GM11168 (cell line): ENCODE data around the gene SOWAHA.

Experiments used
- in situ Hi-C: fragments of 300-500 bp; cut with MboI; formaldehyde crosslinking; loops from one replicate; pipeline ENCODE4 v1.12.0; 2022; ENCODE audit warnings: low sequenced_read_pairs; ENCODE audit not compliant: unreplicated experiment

SOWAHA gene

DNA sequence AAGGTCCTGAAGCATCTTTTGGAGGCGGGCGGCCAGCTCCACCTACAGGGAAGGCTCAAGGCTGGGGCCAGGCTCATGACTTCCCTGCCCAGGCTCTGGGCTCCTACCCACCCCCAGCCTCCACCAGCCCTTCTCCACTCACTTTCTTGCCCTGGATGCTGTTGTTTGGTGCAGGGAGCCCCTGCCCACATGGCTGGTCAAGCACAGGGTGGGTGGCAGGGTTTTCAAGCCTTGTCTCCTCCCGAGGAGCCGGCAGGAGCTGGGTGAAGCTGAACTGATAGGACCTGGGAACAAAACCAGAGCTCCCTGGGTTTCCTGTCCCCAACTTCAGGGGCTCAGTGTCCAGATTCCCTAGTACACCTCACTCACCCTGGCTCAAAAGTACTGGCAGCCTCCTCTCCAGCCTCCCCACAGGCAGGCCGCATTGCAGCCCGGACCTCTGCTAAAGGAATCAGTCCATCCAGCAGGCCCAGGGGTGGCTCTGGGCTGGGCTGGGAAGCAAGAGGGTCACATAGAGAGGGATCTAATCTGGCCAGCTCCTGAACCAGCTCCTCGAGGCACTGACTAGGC is 10.5 kb downstream of the SOWAHA start:
- in situ Hi-C loops = loop anchor here (10.0 kb wide), 1 partner anchor 439 kb away; no protein-coding TSS in a partner anchor

DNA sequence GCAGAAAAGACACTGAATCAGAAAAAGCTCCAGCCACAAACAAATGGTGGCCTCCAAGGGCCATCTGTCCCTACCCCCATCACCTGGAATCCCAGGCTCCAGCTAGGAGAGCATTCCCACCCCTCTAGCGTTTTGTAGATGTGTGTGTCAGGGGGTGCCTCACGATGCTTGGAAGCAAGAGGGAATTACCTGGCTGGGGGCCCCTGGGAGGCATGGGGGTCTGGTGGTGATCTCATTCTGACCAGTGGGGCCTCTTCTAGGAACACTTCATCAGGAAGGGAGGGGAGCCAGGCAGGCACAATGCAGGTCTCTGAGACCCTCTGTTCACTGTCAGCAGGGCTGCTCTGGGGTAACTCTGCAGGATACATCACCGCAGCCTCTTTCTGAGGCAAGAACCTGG is 11.3 kb downstream of the SOWAHA start:
- in situ Hi-C loops = loop anchor here (10.0 kb wide), 1 partner anchor 440 kb away; no protein-coding TSS in a partner anchor

GRCh38 chr5:132825033-132825833 is 12.1 kb downstream of the SOWAHA start:
- in situ Hi-C loops = loop anchor here (10.0 kb wide), 1 partner anchor 440 kb away; no protein-coding TSS in a partner anchor

DNA sequence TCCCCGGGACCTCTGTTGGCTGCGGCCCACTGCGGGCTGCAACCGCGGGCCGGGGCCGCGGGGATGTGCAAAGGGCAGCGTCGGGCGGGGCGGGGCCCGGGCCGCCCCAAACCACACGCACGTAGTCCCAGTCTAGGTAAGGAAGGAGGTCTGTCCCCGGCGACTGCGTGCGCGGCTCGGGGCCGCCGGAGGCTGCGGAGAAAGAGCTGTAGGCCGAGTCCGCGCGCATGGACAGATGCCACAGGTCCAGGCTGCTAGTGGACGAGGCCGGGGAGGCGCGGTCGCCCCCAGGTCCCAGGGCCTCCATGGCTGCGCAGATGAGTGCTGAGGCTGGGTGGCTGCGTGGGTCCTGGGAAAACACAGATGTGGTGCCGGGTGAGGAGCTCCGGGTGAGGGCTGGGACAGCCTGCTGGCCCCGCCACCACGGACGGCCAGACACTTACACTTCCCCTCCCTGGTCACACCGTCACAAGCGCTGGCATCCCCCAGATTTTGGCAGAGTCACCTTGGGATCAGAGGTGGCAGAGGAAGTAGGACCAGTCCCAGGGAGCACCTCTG is 12.8 kb downstream of the SOWAHA start:
- in situ Hi-C loops = loop anchor here (10.0 kb wide), 1 partner anchor 441 kb away; no protein-coding TSS in a partner anchor

DNA sequence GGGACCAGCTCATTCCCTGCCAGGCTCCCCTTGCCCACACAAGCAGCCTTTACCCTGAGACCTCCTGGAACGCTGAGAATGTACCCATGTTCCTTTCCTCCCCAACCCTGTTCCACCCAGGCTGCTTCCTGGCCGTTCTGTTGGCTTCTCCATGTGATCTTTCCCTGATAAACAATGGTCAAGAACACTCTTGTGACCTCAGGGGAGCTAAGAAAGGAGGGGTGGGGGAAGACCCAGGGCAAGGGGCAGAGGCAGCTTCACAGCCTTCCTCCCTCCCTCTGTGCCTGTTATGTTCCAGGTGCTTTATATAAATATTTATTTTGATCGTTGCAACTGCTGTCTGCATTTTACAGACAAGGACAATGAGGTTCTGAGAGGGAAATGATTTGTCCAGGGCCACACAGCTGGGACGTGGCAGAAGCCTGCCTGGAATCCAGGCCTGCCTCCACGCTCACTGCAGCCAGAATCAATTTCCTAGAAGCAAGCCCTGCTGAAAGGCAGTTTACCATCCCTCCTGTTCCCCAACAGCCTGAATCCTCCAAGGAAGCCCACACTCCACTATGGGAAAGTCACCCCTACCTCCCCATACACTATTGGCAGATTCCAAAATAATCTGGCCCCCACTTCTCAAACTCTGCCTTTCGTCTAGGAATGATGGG is 13.5 kb downstream of the SOWAHA start:
- in situ Hi-C loops = loop anchor here (10.0 kb wide), 1 partner anchor 442 kb away; no protein-coding TSS in a partner anchor

DNA sequence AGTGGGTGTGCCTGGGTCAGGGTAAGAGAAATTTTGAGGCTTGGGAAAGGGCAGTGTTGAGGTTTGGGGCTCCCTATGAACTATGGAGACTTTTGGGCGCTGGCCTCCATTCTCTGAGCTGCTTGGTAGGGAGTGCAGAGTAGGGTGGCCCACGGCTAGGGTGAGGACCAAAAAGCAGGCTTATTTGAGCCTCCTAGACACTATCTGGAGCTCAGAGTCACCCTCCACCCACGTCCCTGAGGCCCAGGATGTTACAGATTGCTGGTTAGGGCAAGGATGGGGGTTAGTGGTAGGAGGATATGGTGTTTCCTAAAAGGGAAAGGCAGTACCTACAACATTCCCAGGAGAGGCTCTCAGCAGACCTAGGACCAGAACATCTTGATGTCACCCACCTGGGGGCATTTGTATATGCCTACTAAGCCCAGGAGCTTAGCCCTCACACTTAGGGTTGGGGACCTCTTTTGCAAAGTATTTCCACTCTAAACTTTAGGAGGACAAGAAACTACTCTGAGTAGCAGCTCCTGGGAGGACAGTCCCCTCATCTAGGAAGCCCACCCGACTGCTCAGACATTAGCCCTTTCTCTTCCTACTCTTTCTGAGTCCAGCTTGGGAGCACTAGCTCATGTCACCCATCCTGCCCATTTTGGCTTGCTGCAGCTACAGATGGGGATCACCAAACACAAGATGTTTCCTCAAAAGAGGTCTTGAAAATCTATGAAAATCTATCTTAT is 15.0 kb downstream of the SOWAHA start:
- in situ Hi-C loops = loop anchor here (10.0 kb wide), 1 partner anchor 443 kb away; no protein-coding TSS in a partner anchor

DNA sequence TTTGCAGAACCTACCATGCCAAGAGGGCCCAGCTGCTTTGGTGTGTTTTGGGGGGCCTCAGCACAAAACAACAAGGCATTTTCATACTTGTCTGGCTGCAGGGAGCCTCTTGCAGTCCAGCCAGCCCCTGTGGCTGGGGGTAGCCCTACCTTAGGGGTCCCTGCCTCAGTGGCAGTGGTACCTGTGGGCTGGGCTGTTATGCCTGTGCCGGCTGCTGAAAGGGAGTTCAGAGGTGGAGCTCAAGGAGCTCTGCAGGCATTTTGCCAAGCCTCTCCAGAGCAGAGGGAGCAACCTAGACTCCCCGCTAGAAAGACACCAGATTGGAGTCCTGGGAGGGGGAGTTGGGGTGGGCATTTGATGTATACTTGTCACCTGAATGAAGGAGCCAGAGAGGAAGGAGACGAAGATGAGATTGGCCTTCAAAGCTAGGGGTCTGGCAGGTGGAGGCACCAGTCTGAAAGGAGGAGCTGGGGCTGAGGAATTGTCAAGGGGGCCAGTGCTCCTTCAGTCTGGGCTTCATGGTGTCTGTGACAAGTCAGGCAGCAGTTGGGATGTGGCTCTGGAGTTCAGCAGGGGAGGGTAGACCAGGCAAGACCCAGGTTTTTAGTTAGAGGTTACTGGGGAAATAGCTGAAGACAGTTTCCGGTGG is 15.9 kb downstream of the SOWAHA start:
- in situ Hi-C loops = loop anchor here (10.0 kb wide), 1 partner anchor 444 kb away; no protein-coding TSS in a partner anchor

DNA sequence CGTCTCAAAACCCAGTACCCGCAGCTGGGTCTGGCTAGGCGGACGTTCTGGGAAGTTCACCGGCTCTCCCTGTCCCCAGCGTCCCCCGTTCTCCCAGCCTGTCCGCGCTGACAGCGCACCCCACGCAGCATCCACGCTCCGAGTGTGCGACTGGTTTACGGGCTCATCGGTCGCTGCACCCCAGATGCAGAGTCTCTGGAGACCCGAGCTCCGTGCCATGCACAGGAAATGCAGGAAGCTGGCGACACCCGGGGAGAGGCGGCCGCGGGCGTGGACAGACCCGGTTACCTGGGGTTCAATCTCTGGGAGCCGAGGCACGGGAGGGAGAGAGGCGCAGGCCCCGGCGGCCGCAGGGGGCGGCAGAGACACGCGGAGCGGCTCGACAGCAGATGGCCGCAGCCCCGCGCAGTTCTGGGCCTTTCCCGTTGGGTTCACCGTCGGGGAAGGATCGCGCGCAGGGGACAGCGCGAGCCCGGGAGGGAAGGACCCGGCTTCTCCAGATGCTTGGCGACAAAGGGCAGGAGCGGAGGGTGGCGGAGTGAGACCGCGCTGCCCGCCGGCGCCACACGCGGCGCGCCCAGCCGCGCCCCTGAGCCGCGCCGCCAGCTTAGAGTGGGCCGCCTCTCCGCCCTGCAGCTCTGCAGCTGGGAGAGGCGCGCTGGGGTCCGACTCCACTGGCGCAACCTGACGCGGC is 16.8 kb downstream of the SOWAHA start:
- in situ Hi-C loops = loop anchor here (10.0 kb wide), 1 partner anchor 445 kb away; no protein-coding TSS in a partner anchor

- in situ Hi-C loops = no loop called here
Observed at GRCh38 chr5:132830436-132831094, 17.5 kb downstream of the SOWAHA start, which contains the start of gene SHROOM1. Gene SHROOM1 (minus strand): TSS chr5:132830647. CDS start chr5:132826140, 4,507 bp downstream.

DNA sequence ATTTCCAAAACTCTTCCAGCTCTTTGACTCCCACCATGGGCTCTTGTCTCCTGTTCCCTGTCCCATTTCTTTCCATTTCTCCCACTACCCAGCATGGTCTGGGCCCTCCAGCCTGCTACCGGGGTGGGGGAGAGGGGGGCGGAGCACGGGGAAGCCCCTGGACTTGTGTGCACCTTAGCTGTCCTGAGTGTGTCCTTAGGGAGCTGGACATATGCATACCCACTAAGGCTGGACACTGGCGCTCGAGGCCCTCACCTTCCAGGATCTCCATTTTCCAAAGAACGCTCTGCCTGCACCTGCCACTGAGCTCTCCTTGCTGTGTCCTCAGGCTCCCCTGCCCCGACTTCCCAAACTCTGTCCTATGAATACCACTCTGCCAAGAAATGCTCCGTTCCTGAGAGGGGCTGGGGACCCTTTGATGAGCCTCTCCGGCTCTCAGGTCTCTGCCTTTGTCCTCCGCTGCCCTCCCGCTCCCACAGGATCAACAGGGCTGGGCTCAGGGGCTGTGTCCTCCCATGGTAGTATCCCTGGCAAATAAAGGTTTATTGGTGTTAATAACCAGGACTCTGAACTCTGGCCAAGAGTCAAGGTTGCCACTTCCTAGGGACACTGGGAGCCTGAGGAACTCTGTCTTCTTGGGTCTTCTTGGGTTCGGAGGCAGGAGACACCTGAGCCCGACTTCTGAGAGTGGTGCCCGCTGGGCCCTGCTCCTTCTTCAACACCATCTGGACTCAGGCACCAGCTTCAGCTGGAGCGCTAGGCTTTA is 18.2 kb downstream of the SOWAHA start:
- in situ Hi-C loops = no loop called here

- in situ Hi-C loops = no loop called here
Observed at GRCh38 chr5:132832612-132833011, 19.5 kb downstream of the SOWAHA start.

GRCh38 chr5:132834057-132834456 is 21.0 kb downstream of the SOWAHA start:
- in situ Hi-C loops = no loop called here

GRCh38 chr5:132836852-132837251 is 23.8 kb downstream of the SOWAHA start:
- in situ Hi-C loops = no loop called here

GRCh38 chr5:132837868-132838267 is 24.8 kb downstream of the SOWAHA start:
- in situ Hi-C loops = no loop called here

GRCh38 chr5:132838516-132839282 is 25.6 kb downstream of the SOWAHA start:
- in situ Hi-C loops = no loop called here

- in situ Hi-C loops = no loop called here
Observed at GRCh38 chr5:132839426-132840301, 26.6 kb downstream of the SOWAHA start.
